Activated T-cell treated with anti-CD3 and anti-CD28 coated beads, Interleukin-2, amount 50 U/mL, for 72 hours (primary cell): ENCODE results near the gene FGFBP1. TPM values are rescaled to one million over a fixed set of nuclear protein-coding genes. Genes with fewer than 3 reads are reported as not detected.

Source experiments
- ATAC-seq, 2 donors: fragments of 150-1000 bp; cut with Tn5 transposase; replicated peaks in 1 of 2; 2 replicates each; pipeline ENCODE4 v1.10.0; 2021; ENCODE audit warnings: moderate library complexity in 2 of 2, mild to moderate bottlenecking in 1 of 2
- DNase-seq, 2 donors: peaks; one replicate each; pipeline ENCODE4 v3.0.0; 2021 to 2022; ENCODE audit warnings: mixed read lengths in 1 of 2
- H3K27ac Mint-ChIP-seq: one replicate; pipeline ENCODE4 v1.8.0; 2022; ENCODE audit warnings: mild to moderate bottlenecking, moderate library complexity, mixed read lengths
- H3K27me3 Mint-ChIP-seq: one replicate; pipeline ENCODE4 v1.8.0; 2022; ENCODE audit warnings: low read depth, mixed read lengths
- H3K36me3 Mint-ChIP-seq, 2 donors: one replicate each; pipeline ENCODE4 v1.8.0; 2022; ENCODE audit warnings: mixed read lengths in 2 of 2, mild to moderate bottlenecking in 1 of 2; ENCODE audit not compliant: insufficient read depth in 2 of 2
- H3K4me1 Mint-ChIP-seq: one replicate; pipeline ENCODE4 v1.8.0; 2022; ENCODE audit warnings: low read depth, mixed read lengths
- H3K4me3 Mint-ChIP-seq, 2 donors: one replicate each; pipeline ENCODE4 v1.8.0; 2022; ENCODE audit warnings: mild to moderate bottlenecking in 2 of 2, mixed read lengths in 2 of 2, moderate library complexity in 2 of 2
- H3K9me3 Mint-ChIP-seq, 2 donors: one replicate each; pipeline ENCODE4 v1.8.0; 2022; ENCODE audit warnings: mixed read lengths in 2 of 2
- total RNA-seq, 2 donors: library from RNA; stranded (reverse); gene quantifications; one replicate each; pipeline ENCODE4 v1.2.3, GENCODE V29; 2022

The FGFBP1 gene
- total RNA-seq, 2 donors from 2014 or later = not detected

DNA sequence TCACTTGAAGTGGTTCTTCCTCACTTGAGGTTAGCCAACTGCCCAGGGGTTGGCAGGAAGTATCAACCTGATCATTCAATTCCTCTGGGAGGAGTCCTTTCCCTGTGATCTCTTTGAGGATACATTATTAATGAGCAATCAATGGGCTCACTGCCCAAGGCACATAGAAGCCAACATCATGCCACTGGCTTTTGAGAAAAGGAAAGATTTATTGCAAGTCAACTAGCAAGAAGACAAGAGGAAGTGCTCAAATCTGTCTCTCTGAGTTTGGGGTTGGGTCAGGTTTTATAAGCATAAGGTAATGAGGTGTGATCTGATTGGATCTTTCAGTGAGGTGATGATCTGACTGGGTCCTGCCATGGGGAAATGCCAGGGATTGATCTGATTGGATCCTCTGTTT lies 39.6 kb downstream of the FGFBP1 start:
- Mint-ChIP-seq H3K4me1 (peaks cover 6% of the 10 kb centered on the region), H3K36me3 (peaks cover 0 to 4% of the 10 kb centered on the region in 2 donors), H3K27me3 (peaks cover 47% of the 10 kb centered on the region), H3K4me3 (no peak overlapping the region), H3K9me3 (no peaks in the 10 kb centered on the region), H3K27ac (no peak overlapping the region)
- DNase-seq (no peak), ATAC-seq (no peak)

DNA sequence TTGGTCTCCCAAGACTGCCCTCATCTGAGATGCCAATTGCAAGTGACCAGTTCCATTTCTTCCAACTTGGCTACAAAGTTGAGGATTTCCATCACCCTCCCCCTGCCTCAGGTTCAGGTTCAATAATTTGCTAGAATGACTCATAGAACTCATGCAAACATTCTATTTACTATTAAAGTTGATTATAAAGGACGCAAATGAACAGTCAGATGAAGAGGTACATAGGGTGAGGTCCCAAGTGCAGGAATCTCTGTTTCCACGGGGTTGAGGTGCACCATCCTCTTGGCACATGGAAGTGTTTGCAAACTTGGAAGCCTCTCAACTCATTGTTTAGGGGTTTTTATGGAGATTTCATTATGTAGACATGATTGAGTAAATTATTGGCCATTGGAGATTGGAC lies 41.0 kb downstream of the FGFBP1 start:
- Mint-ChIP-seq H3K27me3 (peaks cover 47% of the 10 kb centered on the region), H3K9me3 (no peaks in the 10 kb centered on the region), H3K36me3 (no peaks in the 10 kb centered on the region), H3K4me3 (no peak overlapping the region), H3K27ac (no peak overlapping the region), H3K4me1 (peaks cover 6% of the 10 kb centered on the region)
- no peak for ATAC-seq
- DNase-seq = no peak

DNA sequence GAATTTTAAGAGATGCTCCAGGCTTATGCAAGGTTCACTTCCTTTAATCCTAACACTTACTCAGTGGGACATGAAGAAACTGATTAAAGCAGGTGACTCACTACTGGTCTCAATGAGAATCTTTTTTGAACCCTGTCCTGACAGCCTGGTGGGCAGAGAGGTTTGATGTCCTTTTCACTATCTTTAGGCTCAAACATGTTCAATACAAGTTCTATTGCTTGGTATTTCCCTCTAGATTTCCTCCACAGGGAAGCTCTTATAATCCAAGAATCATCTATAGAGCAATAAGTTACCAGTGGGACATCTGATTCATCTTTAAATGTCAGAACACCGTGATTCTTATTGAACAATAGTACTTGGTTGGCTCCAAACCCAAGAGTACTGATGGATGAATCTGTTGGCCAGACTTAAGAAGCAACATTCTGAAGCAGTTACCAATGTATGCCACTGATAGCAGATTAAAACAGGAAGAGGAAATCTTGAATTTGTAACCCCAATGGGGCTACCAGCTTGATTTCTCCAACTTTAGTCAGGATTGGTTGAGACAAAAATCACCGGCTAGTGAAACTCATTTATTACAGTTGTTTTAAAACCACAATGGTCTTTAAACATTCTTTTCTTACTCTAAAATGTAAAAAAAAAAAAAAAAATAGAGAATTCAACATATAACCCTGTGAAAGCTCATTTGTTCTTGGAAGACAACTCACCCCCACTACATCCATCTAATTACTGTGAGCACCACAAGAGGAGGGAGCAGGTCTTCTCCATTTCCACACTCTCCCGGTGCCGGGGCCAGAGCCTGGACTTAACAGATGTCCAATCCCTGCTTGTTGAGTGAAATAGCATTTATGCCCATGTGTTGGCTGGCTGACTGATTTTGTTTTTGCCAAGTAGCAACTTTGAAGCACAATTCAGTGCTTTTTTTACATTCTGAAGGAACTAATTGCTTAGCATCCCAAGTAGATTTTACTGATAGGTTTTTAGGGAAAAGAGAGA lies 43.3 kb downstream of the FGFBP1 start:
- no peak overlapping the region for H3K4me3 Mint-ChIP-seq
- no peak for DNase-seq
- no peaks in the 10 kb centered on the region for H3K36me3 Mint-ChIP-seq
- H3K4me1 Mint-ChIP-seq = peaks cover 4% of the 10 kb centered on the region
- H3K27me3 Mint-ChIP-seq = peaks cover 44% of the 10 kb centered on the region
- H3K9me3 Mint-ChIP-seq = no peaks in the 10 kb centered on the region
- no peak overlapping the region for H3K27ac Mint-ChIP-seq
- ATAC-seq = no peak

DNA sequence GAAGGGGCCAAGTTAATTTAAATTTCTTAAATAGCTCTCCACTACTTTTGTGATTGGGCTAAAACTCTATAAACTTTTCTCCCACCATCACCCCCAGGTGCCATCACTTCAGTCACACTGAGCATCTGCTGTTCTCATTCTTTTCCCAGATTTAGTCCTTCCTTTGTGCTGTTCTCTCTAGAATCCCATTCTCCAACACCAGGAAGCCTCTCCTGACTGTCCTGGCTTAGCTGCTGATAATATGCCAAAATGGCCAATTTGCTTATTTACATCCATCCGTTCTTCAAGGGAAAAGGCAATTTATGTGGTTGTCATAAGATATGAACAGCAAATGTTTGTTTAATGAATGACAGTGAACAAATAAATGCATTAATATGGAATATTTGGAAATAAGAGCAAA lies 44.1 kb downstream of the FGFBP1 start:
- Mint-ChIP-seq H3K9me3 (no peaks in the 10 kb centered on the region), H3K27me3 (peaks cover 37% of the 10 kb centered on the region), H3K4me1 (peaks cover 4% of the 10 kb centered on the region), H3K27ac (no peak overlapping the region), H3K36me3 (no peaks in the 10 kb centered on the region), H3K4me3 (no peak overlapping the region)
- ATAC-seq = no peak
- no peak for DNase-seq

DNA sequence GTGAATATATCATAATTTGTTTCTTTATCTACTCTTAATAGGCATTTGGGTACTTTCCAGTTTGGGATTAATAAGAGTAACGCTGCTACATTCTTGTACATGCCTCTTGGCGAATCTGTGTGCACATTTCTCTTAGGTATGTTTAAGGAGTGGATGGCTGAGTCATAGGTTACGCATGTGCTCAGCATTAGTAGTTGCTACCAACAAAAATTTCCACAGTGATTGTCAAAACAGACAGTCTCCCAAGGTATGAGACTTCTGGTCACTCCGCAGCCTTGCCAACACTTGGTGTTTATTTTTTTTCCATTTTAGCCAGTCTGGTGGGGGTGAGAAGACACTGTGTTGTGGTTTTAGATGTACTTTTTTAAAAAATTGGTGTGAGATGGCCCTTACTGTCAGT lies 44.6 kb downstream of the FGFBP1 start:
- Mint-ChIP-seq H3K4me1 (peaks cover 4% of the 10 kb centered on the region), H3K9me3 (no peaks in the 10 kb centered on the region), H3K27ac (no peak overlapping the region), H3K4me3 (no peak overlapping the region), H3K36me3 (no peaks in the 10 kb centered on the region), H3K27me3 (peaks cover 33% of the 10 kb centered on the region)
- ATAC-seq = no peak
- no peak for DNase-seq

DNA sequence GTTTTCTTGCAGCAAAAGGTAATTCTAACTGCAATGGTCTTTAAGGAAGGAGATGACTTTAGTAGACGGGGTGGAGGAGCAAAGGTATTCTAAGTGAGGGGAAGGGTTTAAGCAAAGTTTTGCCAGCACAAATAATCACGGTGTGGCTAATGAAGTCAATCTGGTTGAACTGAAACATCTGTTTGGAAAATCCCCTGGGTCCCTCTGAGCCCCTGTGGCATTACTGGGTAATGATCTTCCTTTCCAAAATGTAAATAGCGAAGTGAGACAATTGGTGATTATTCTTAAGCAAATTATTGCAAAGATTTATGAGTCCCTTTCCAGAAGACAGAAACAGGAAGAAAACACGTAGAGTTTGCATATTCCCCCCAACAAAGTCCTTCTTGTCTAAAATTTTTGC lies 47.2 kb downstream of the FGFBP1 start:
- peaks cover 4% of the 10 kb centered on the region for H3K4me1 Mint-ChIP-seq
- H3K27ac Mint-ChIP-seq = no peak overlapping the region
- no peak for DNase-seq
- no peaks in the 10 kb centered on the region for H3K36me3 Mint-ChIP-seq
- H3K9me3 Mint-ChIP-seq = no peaks in the 10 kb centered on the region
- ATAC-seq = no peak
- peaks cover 21% of the 10 kb centered on the region for H3K27me3 Mint-ChIP-seq
- no peak overlapping the region for H3K4me3 Mint-ChIP-seq

DNA sequence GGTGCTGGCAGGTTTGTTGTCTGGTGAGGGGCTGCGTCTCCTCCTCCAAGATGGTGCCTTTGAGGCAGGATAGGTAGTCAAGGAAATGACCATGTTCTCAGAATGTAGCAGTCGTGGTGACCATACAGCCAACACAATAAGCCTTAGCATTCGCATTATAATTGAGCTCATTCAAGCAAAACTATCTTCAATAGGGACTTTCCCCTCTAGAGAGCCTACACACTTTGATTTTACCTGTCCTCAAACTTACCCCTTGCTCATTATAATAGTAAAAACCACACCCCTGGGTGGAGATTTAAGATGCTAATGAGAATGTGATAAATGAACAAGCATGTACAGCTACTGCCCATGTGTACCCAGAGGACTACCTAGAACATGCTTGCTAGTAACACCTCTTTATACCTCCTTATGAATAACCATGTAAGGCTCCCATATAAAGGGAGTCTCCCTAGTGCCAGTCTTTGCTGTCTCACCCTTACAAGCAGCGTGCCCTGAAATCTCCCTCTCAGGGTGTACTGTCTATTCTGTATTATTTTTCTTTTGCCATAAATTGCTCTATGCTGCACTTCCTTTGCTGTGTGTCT lies 48.2 kb downstream of the FGFBP1 start:
- no peak for ATAC-seq
- no peak overlapping the region for H3K27ac Mint-ChIP-seq
- DNase-seq = no peak
- H3K27me3 Mint-ChIP-seq = peaks cover 13% of the 10 kb centered on the region
- H3K9me3 Mint-ChIP-seq = no peaks in the 10 kb centered on the region
- H3K4me1 Mint-ChIP-seq = peaks cover 4% of the 10 kb centered on the region
- no peaks in the 10 kb centered on the region for H3K36me3 Mint-ChIP-seq
- no peak overlapping the region for H3K4me3 Mint-ChIP-seq

DNA sequence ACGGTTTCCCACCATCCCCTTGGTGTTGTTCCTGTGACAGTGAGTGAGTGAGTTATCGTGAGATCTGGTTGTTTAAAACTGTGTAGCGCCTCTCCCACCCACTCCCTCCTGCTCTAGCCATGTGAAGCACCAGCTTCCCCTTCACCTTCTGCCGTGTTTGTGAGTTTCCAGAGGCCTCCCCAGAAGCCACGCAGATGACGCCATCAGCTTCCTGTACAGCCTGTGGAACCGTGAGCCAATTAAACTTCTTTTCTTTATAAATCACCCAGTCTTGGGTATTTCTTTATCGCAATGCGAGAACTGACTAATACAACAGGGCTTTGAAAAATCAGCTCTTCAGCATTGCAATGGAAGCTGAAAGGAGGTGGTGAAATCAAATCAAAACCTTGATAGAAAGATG lies 50.0 kb downstream of the FGFBP1 start:
- ATAC-seq (no peak), DNase-seq (no peak)
- no peaks in the 10 kb centered on the region for H3K36me3 Mint-ChIP-seq
- no peak overlapping the region for H3K27ac Mint-ChIP-seq
- no peak overlapping the region for H3K4me3 Mint-ChIP-seq
- peaks cover 12% of the 10 kb centered on the region for H3K27me3 Mint-ChIP-seq
- H3K9me3 Mint-ChIP-seq = no peaks in the 10 kb centered on the region
- H3K4me1 Mint-ChIP-seq = peaks cover 4% of the 10 kb centered on the region

Other genes with a start within 250 kb of the FGFBP1 start
- under 1 TPM; 0.24 to 0.65 TPM for gene BST1, start 235.7 kb downstream of the FGFBP1 start, total RNA-seq
- 10 to 100 TPM; 60.2 to 62.9 TPM for gene CD38, start 160.4 kb downstream of the FGFBP1 start, total RNA-seq
- gene FGFBP2, start 24.4 kb upstream of the FGFBP1 start, total RNA-seq = 10 to 100 TPM; 11.6 to 14.4 TPM
- gene PROM1, start 145.3 kb upstream of the FGFBP1 start, total RNA-seq = 1 to 10 TPM in 1 of 2 donors, under 1 TPM in 1; 0.22 to 1.6 TPM